C4-2B (cell line): ENCODE measurements around the gene SIK2.

Experiments used
- ZFX ChIP-seq: fragments of 450-650 bp; IDR thresholded peaks from 2 replicates; pipeline ENCODE4 v1.6.1; 2017
- TF ChIP-seq, protein P1 (sequence below): fragments of 450-650 bp; conservative IDR thresholded peaks from 2 replicates; pipeline ENCODE4 v1.5.1; 2017; ENCODE audit warnings: mild to moderate bottlenecking

DNA sequence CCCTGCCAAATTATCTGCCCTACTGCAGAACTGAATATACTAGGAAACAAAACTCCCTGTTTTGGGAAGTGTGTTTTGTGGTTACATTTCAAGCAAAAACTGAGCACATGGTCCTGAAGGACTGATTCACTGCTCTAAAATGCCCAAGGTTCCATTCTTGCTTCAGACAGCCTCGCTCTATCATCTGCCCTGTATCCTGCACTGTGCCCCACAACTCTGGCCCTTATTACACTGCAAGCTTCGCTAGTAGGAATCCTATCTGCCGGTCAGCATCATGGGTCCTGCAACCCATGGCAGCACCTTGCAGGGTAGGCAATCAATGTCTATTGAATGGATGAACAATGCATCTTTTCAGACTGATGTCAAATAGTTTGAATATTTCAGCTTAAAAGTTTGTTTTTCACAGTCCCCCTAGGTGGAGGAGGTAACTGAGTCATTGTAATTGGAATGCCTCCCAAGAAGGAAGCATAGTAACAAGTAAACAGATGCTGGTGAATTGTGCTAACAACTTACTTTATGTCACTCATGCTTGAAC is 40.4 kb upstream of the SIK2 start:
- TF ChIP-seq, protein P1, sequence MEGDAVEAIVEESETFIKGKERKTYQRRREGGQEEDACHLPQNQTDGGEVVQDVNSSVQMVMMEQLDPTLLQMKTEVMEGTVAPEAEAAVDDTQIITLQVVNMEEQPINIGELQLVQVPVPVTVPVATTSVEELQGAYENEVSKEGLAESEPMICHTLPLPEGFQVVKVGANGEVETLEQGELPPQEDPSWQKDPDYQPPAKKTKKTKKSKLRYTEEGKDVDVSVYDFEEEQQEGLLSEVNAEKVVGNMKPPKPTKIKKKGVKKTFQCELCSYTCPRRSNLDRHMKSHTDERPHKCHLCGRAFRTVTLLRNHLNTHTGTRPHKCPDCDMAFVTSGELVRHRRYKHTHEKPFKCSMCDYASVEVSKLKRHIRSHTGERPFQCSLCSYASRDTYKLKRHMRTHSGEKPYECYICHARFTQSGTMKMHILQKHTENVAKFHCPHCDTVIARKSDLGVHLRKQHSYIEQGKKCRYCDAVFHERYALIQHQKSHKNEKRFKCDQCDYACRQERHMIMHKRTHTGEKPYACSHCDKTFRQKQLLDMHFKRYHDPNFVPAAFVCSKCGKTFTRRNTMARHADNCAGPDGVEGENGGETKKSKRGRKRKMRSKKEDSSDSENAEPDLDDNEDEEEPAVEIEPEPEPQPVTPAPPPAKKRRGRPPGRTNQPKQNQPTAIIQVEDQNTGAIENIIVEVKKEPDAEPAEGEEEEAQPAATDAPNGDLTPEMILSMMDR: no peak
- no peak for TF ChIP-seq ZFX
